Choroid plexus epithelial cell (primary cell): Measurements from ENCODE around the gene IL27RA.
A peak's percentile ranks its signal among the peaks of the same experiment; 100 is the strongest.
"Not testable (repeated sequence)": the region's sequence is repeated elsewhere in the genome, so short reads cannot be mapped to it uniquely, and the experiment has no call there.

Experiments used
- DNase-seq: peaks from one replicate; pipeline ENCODE4 v3.0.0-alpha.2; 2010; ENCODE audit warnings: low read depth
- H3K4me3 ChIP-seq: 2 replicates; pipeline ENCODE4 v1.5.1; 2011; ENCODE audit warnings: low read depth, mild to moderate bottlenecking, control low read depth, low read length, moderate library complexity
- CTCF ChIP-seq: conservative IDR thresholded peaks from 2 replicates; pipeline ENCODE4 v1.5.1; 2011; ENCODE audit warnings: low read depth, mild to moderate bottlenecking, control low read depth, inconsistent platforms, low read length, moderate library complexity

IL27RA gene

GRCh38 chr19:14006085-14006765 lies 25.3 kb upstream of the IL27RA start, which contains the start of gene RFX1:
Gene RFX1, minus strand, starts transcription at chr19:14006320. Its CDS starts 12,477 bp downstream, at chr19:13993843.
- H3K4me3 ChIP-seq: peak within 1 kb of the TSS; percentile 82
- TF ChIP-seq CTCF: no peak
- DNase-seq: peak; percentile 100

- H3K4me3 ChIP-seq: peak overlapping the region; percentile 79
- no peak for TF ChIP-seq CTCF
- DNase-seq: no peak
Observed at GRCh38 chr19:14006766-14007562, 24.6 kb upstream of the IL27RA start.

- no peak overlapping the region for H3K4me3 ChIP-seq
- no peak for DNase-seq
- TF ChIP-seq CTCF: no peak
Observed at GRCh38 chr19:14012378-14012915, 19.1 kb upstream of the IL27RA start.

- no peak for DNase-seq
- no peak overlapping the region for H3K4me3 ChIP-seq
- no peak for TF ChIP-seq CTCF
Observed at GRCh38 chr19:14015524-14016035, 16.0 kb upstream of the IL27RA start.

- no peak for DNase-seq
- TF ChIP-seq CTCF: no peak
- H3K4me3 ChIP-seq: no peak overlapping the region
Observed at GRCh38 chr19:14019100-14019499, 12.5 kb upstream of the IL27RA start.

- not testable (repeated sequence) for H3K4me3 ChIP-seq, DNase-seq
Observed at GRCh38 chr19:14019739-14020138, 11.8 kb upstream of the IL27RA start.

- no peak overlapping the region for H3K4me3 ChIP-seq
- no peak for TF ChIP-seq CTCF
- DNase-seq: no peak
Observed at GRCh38 chr19:14021474-14021873, 10.1 kb upstream of the IL27RA start.
